ENCODE results near the gene MTUS2.

- TF ChIP-seq CTCF (IDR thresholded peaks at IDR 0.05; ENCODE audit: low read length): no peak
- no peak for TF ChIP-seq EZH2 (optimal IDR thresholded peaks at IDR 0.05; ENCODE audit: low read depth, low read length)
These were observed 219.1 kb downstream of the MTUS2 start for GRCh38 chr13:29039212-29039611.

Measured in MM.1S (cell line).